ENCODE data around the gene ZEB1. TPM values are rescaled to one million over a fixed set of nuclear protein-coding genes. Genes with fewer than 3 reads are reported as not detected.

The ZEB1 gene
- total and polyA plus RNA-seq, 10 of the 15 experiments (the other 5 are each of a cell fraction or from before 2014, with no cell fraction given): 10.4 to 35.6 (median 24.5) TPM

DNA sequence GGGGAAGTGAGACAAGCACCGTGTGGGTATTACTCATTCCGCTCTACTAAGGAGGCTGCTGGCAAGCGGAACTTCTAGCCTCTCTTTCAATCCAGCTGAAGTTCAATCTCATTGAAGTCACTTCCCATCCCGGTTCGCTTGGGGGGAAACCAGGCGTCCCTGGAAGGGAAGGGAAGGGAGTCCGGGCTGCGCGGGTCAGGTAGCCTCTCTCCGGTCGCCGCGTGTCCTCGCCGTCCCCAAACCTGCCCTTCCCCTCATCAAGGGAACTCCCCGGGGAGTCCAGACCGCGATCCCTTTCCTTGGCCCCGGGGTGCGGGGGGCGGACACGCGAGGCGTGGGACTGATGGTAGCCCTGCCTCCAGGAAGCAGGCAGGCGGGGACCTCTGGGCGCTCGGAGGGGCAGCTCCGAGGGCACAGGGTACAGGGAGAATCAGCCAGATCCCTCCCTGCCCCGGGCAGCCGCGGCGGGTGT, 598 bp upstream of the ZEB1 start (continued):
- no peak for TF ChIP-seq ZNF592 (IDR thresholded peaks at IDR 0.05)
- peak; percentile 85 for TF ChIP-seq POLR2AphosphoS2 (IDR thresholded peaks at IDR 0.05; ENCODE audit: low read depth, low read length)
- peak; percentile 88 for TF ChIP-seq RUNX3 (IDR thresholded peaks at IDR 0.05; ENCODE audit: low read length)
- TF ChIP-seq BRCA1 (IDR thresholded peaks at IDR 0.05; ENCODE audit: low read depth, low read length): no peak
- TF ChIP-seq RAD21 (IDR thresholded peaks at IDR 0.05; ENCODE audit: insufficient read depth, low read depth, low read length): no peak
- TF ChIP-seq NRF1 (conservative IDR thresholded peaks at IDR 0.05; ENCODE audit: low read depth, low read length): no peak
- TF ChIP-seq ATF2 (IDR thresholded peaks at IDR 0.05; ENCODE audit: low read length): peak; percentile 59; the same call in 1 of the 2 replicates
- no peak for TF ChIP-seq USF1 (IDR thresholded peaks at IDR 0.05; ENCODE audit: borderline replicate concordance, extremely low read length, insufficient read depth, low read depth, low read length)
- TF ChIP-seq, protein P1, sequence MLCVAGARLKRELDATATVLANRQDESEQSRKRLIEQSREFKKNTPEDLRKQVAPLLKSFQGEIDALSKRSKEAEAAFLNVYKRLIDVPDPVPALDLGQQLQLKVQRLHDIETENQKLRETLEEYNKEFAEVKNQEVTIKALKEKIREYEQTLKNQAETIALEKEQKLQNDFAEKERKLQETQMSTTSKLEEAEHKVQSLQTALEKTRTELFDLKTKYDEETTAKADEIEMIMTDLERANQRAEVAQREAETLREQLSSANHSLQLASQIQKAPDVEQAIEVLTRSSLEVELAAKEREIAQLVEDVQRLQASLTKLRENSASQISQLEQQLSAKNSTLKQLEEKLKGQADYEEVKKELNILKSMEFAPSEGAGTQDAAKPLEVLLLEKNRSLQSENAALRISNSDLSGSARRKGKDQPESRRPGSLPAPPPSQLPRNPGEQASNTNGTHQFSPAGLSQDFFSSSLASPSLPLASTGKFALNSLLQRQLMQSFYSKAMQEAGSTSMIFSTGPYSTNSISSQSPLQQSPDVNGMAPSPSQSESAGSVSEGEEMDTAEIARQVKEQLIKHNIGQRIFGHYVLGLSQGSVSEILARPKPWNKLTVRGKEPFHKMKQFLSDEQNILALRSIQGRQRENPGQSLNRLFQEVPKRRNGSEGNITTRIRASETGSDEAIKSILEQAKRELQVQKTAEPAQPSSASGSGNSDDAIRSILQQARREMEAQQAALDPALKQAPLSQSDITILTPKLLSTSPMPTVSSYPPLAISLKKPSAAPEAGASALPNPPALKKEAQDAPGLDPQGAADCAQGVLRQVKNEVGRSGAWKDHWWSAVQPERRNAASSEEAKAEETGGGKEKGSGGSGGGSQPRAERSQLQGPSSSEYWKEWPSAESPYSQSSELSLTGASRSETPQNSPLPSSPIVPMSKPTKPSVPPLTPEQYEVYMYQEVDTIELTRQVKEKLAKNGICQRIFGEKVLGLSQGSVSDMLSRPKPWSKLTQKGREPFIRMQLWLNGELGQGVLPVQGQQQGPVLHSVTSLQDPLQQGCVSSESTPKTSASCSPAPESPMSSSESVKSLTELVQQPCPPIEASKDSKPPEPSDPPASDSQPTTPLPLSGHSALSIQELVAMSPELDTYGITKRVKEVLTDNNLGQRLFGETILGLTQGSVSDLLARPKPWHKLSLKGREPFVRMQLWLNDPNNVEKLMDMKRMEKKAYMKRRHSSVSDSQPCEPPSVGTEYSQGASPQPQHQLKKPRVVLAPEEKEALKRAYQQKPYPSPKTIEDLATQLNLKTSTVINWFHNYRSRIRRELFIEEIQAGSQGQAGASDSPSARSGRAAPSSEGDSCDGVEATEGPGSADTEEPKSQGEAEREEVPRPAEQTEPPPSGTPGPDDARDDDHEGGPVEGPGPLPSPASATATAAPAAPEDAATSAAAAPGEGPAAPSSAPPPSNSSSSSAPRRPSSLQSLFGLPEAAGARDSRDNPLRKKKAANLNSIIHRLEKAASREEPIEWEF (IDR thresholded peaks at IDR 0.05; ENCODE audit: insufficient replicate concordance, low read depth, low read length): peak; percentile 70
- TF ChIP-seq PML (IDR thresholded peaks at IDR 0.05; ENCODE audit: low read length): peak; percentile 73; the same call in 1 of the 2 replicates
- peak; percentile 54; the same call in 1 of the 2 replicates for TF ChIP-seq MXI1 (IDR thresholded peaks at IDR 0.05; ENCODE audit: low read depth, low read length)
- TF ChIP-seq, protein P2, sequence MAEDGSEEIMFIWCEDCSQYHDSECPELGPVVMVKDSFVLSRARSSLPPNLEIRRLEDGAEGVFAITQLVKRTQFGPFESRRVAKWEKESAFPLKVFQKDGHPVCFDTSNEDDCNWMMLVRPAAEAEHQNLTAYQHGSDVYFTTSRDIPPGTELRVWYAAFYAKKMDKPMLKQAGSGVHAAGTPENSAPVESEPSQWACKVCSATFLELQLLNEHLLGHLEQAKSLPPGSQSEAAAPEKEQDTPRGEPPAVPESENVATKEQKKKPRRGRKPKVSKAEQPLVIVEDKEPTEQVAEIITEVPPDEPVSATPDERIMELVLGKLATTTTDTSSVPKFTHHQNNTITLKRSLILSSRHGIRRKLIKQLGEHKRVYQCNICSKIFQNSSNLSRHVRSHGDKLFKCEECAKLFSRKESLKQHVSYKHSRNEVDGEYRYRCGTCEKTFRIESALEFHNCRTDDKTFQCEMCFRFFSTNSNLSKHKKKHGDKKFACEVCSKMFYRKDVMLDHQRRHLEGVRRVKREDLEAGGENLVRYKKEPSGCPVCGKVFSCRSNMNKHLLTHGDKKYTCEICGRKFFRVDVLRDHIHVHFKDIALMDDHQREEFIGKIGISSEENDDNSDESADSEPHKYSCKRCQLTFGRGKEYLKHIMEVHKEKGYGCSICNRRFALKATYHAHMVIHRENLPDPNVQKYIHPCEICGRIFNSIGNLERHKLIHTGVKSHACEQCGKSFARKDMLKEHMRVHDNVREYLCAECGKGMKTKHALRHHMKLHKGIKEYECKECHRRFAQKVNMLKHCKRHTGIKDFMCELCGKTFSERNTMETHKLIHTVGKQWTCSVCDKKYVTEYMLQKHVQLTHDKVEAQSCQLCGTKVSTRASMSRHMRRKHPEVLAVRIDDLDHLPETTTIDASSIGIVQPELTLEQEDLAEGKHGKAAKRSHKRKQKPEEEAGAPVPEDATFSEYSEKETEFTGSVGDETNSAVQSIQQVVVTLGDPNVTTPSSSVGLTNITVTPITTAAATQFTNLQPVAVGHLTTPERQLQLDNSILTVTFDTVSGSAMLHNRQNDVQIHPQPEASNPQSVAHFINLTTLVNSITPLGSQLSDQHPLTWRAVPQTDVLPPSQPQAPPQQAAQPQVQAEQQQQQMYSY (CRISPR knock-in tag; IDR thresholded peaks at IDR 0.05): no peak
- TF ChIP-seq SPI1 (IDR thresholded peaks at IDR 0.05; ENCODE audit: borderline replicate concordance, insufficient read depth, low read depth, low read length): peak; percentile 100; the same call in 1 of the 2 replicates
